ENCODE results near the gene SLC6A19.

GRCh38 chr5:1199649-1200494 is 1.5 kb upstream of the SLC6A19 start:
- no peak for TF ChIP-seq FOXA1 (IDR thresholded peaks at IDR 0.05)
- no peak for TF ChIP-seq FOXA1 (CRISPR knock-in tag; IDR thresholded peaks at IDR 0.05)
- TF ChIP-seq SMAD3 (CRISPR knock-in tag; IDR thresholded peaks at IDR 0.05): no peak
- no peak for TF ChIP-seq ZNF713 (CRISPR knock-in tag; IDR thresholded peaks at IDR 0.05)
- no peak for TF ChIP-seq CTCF (CRISPR knock-in tag; IDR thresholded peaks at IDR 0.05)
- no peak for TF ChIP-seq ZUFSP (CRISPR knock-in tag; IDR thresholded peaks at IDR 0.05; ENCODE audit: borderline replicate concordance)
- TF ChIP-seq FLYWCH1 (CRISPR knock-in tag; IDR thresholded peaks at IDR 0.05): no peak
- no peak for TF ChIP-seq SETDB1 (CRISPR knock-in tag; IDR thresholded peaks at IDR 0.05; ENCODE audit: borderline replicate concordance)
- no peak for TF ChIP-seq EHMT2 (IDR thresholded peaks at IDR 0.05; ENCODE audit: borderline replicate concordance, low read depth, low read length)
- TF ChIP-seq ZNF777 (CRISPR knock-in tag; IDR thresholded peaks at IDR 0.05): no peak
- no peak for TF ChIP-seq RXRA (CRISPR knock-in tag; IDR thresholded peaks at IDR 0.05)

Measured in HepG2 (cell line).